Esophagus muscularis mucosa (tissue), 4 donors: ENCODE data around the gene TLE6.

ENCODE experiments used
- EP300 ChIP-seq: sonication (generic); formaldehyde crosslinking; IDR thresholded peaks from one replicate; pipeline ENCODE4 v1.6.1; 2017; ENCODE audit warnings: antibody characterized with exemption
- POLR2A ChIP-seq: fragments of 450-650 bp; IDR thresholded peaks from one replicate; pipeline ENCODE4 v1.6.1; 2017; ENCODE audit warnings: antibody characterized with exemption, moderate library complexity, mild to moderate bottlenecking, low read depth
- TF ChIP-seq, protein P1 (sequence below), 3 experiments: fragments of 200-600 bp in 2 of 3; fragments of 450-650 bp in 1 of 3; sonication (generic) in 2 of 3; IDR thresholded peaks; one replicate each; pipeline ENCODE4 v1.5.1; 2017 to 2019; ENCODE audit warnings: antibody characterized with exemption in 3 of 3, mild to moderate bottlenecking in 2 of 3, moderate library complexity in 1 of 3

DNA sequence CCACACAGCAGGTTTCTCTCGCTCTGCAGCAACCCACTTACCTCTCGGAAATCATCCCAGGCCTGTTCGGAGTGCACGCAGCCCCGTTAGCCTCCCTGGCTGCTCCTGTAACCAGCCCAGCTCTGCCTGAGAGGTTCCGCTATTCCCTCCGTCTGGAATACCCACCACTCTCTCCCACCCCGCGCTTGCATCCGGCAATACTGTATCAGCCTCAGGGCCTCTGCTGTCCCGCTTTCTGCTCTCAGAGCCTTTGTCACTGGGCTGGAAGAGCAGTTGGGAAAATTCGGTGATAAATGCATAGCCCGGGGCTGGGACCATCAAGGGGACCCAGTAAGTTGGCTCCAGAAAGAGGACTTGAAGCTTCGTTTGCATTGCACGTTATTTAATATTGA, 759 bp upstream of the TLE6 start:
- TF ChIP-seq POLR2A: no peak
- TF ChIP-seq, protein P1, sequence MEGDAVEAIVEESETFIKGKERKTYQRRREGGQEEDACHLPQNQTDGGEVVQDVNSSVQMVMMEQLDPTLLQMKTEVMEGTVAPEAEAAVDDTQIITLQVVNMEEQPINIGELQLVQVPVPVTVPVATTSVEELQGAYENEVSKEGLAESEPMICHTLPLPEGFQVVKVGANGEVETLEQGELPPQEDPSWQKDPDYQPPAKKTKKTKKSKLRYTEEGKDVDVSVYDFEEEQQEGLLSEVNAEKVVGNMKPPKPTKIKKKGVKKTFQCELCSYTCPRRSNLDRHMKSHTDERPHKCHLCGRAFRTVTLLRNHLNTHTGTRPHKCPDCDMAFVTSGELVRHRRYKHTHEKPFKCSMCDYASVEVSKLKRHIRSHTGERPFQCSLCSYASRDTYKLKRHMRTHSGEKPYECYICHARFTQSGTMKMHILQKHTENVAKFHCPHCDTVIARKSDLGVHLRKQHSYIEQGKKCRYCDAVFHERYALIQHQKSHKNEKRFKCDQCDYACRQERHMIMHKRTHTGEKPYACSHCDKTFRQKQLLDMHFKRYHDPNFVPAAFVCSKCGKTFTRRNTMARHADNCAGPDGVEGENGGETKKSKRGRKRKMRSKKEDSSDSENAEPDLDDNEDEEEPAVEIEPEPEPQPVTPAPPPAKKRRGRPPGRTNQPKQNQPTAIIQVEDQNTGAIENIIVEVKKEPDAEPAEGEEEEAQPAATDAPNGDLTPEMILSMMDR (IDR thresholded peaks at IDR 0.05): no peak
- no peak for TF ChIP-seq EP300
